ENCODE data around the gene ABRAXAS1. TPM values are rescaled to one million over a fixed set of nuclear protein-coding genes. Genes with fewer than 3 reads are reported as not detected.
A peak's percentile ranks its signal among the peaks of the same experiment; 100 is the strongest.

The ABRAXAS1 gene
- total RNA-seq (2012; rRNA removed) = 8.4 and 12.2 TPM in 2 replicates
- polyA plus RNA-seq (2012; rRNA removed) = 3.8 and 4.1 TPM in 2 replicates
- 0.70 and 0.81 TPM in 2 replicates for polyA plus RNA-seq (2012; cell fraction: cytosol; rRNA removed)
- polyA plus RNA-seq (2012; cell fraction: nucleus; rRNA removed; ENCODE audit: low replicate concordance) = 0.71 and 4.5 TPM in 2 replicates
- Bru-seq, nascent RNA = percentile 61 among the genes with signal in this experiment
- BruChase-seq, experiment 1, labeled RNA remaining after a 6-hour chase = percentile 68 among the genes with signal in this experiment
- percentile 68 among the genes with signal in this experiment for BruChase-seq, experiment 2, labeled RNA remaining after a 2-hour chase
- long read RNA-seq, full-length matches to known transcripts = 15 of 23 reads
- long read RNA-seq, partial matches to known transcripts = 1 of 23 reads
- long read RNA-seq, other reads (novel, unspliced or antisense) = 7 of 23 reads

DNA sequence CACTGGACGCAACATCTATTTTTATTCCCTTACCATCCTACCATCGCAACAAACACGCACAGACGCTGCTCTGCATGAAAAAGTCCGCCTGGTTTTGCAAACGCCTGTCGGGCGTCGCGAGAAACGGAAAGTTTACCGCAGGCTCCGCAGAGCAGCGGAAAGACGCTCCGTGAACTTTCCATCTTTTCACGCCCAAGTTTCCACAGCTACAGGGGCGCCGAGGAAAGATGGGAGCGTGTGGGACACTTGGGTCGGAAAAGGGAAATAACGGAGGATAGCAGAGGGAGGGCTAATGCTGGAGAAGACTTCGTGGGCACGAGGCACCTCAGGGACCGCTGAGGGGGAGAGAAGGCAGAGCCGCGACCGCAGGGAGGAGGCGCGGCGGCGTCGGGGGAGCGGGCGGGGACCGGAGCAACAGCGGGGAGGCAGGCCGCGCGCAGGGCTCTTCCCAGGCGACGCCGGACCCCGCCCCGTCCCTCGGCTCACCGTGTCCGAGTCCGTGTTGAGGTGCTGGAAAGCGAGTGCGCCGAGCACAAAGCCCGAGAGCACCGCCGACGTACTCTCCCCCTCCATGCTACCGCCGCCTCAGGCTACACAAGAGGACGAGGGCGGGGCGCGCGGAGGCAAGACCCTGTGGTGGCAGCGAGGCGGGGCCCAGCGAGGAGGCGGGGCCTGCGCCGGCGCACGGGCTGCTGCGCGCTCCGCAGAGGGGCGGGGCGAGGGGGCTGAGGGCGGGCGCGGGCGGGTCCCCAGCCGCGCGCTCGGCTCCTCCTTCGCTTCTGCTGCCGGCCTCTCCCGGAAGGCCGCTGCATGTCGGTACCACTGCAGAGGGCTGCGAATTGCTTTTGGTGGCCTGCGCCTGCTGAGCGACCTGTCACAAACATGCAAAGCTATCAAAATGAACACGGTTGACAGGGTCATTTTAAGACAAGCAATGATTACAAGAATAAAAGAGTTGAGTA, at the start of gene ABRAXAS1:
Gene ABRAXAS1 (minus strand): TSS at position 601 of the 962 bp plus-strand sequence. CDS start 28 bp downstream, at position 573.
- Histone ChIP-seq H3K27ac (ENCODE audit: insufficient read depth, low read length) (peak within 1 kb of the TSS; percentile 80), H2AFZ (replicated peaks; ENCODE audit: low read length, poor library complexity) (peak within 1 kb of the TSS; percentile 89), H3K4ac (ENCODE audit: low read depth, low read length) (peak within 1 kb of the TSS; percentile 74), H2BK15ac (ENCODE audit: low read depth, low read length) (no peak within 1 kb of the TSS), H3K9me3 (ENCODE audit: control insufficient read depth, insufficient read depth, low read length) (no peaks in the 10 kb centered on the region), H3K4me2 (ENCODE audit: low read depth, low read length) (peak within 1 kb of the TSS; percentile 88), H3K9ac (ENCODE audit: low read depth, low read length) (peak within 1 kb of the TSS; percentile 76), H3K79me1 (ENCODE audit: low read depth in 1 of 2, low read length in 2 of 2) (peaks cover 4 to 17% of the 10 kb centered on the region in 2 experiments; a peak in 3 of 4 replicates), H2BK20ac (ENCODE audit: low read depth, low read length) (no peak within 1 kb of the TSS), H3K9me1 (ENCODE audit: insufficient read depth, low read length) (no peaks in the 10 kb centered on the region), H4K91ac (ENCODE audit: insufficient read depth, low read depth, low read length) (peak within 1 kb of the TSS; percentile 55), H2BK120ac (ENCODE audit: low read depth, low read length) (peak within 1 kb of the TSS; percentile 39), H2AK5ac (ENCODE audit: low read depth, low read length) (no peak within 1 kb of the TSS), H2AK9ac (replicated peaks; ENCODE audit: low read depth, low read length, poor library complexity) (peak within 1 kb of the TSS; percentile 90), H3K14ac (replicated peaks; ENCODE audit: low read depth, low read length) (peak within 1 kb of the TSS; percentile 72), H4K8ac (ENCODE audit: low read depth in 2 of 2, low read length in 2 of 2) (peak within 1 kb of the TSS; percentile 97 to 99), H4K5ac (ENCODE audit: low read depth, low read length) (peak within 1 kb of the TSS; percentile 80), H4K20me1 (ENCODE audit: insufficient read depth, low read length) (no peaks in the 10 kb centered on the region), H3K27me3 (ENCODE audit: control insufficient read depth, insufficient read depth, low read length) (no peaks in the 10 kb centered on the region), H3K4me1 (ENCODE audit: control insufficient read depth, insufficient read depth, low read length) (no peaks in the 10 kb centered on the region), H3K23ac (ENCODE audit: low read depth, low read length) (peak within 1 kb of the TSS; percentile 66), H2BK5ac (ENCODE audit: low read depth, low read length, poor library complexity, severe bottlenecking) (peak within 1 kb of the TSS; percentile 40), H3K56ac (ENCODE audit: extremely low read depth, insufficient read depth, low read length) (peak within 1 kb of the TSS; percentile 40; the same call in 1 of the 2 replicates), H3K36me3 (ENCODE audit: control insufficient read depth, insufficient read depth, low read length) (0 out of 2 replicates have a peak, but pooled peaks cover under 1% of the 10 kb centered on the region), H3K18ac (ENCODE audit: low read depth, low read length) (peak within 1 kb of the TSS; percentile 48), H3K4me3 (ENCODE audit: insufficient read depth, low read depth, low read length) (peak within 1 kb of the TSS; percentile 83)
- DNase-seq = peak; percentile 86
- peak; percentile 99 for ATAC-seq (ENCODE audit: low read depth)
- dilution Hi-C loops (cut with HindIII; ENCODE audit: low sequenced_read_pairs, unreplicated experiment) (no loop called here), in situ Hi-C loops (cut with MboI; ENCODE audit: low sequenced_read_pairs) (no loop called here), intact Hi-C loops (cut with micrococcal nuclease) (no loop called here)
- ChIA-PET POLR2A (ENCODE audit: unreplicated experiment) (interaction anchor here (0.8 kb wide), 1 partner anchor 9 kb away, joined by 3 read pairs; no protein-coding TSS in a partner anchor), CTCF (interaction anchor here (1.4 kb wide), 1 partner anchor 155 kb away, joined by 3 read pairs; no protein-coding TSS in a partner anchor)
- TF ChIP-seq POLR2A (IDR thresholded peaks at IDR 0.05; ENCODE audit: low read depth, low read length) (peak; percentile 49; the same call in 1 of the 2 replicates), BHLHE40 (IDR thresholded peaks at IDR 0.05; ENCODE audit: low read depth, low read length) (0 out of 2 replicates have a peak, but pooled peaks have one; percentile 25), MXI1 (IDR thresholded peaks at IDR 0.05; ENCODE audit: borderline replicate concordance, low read depth, low read length) (no peak), CEBPB (IDR thresholded peaks at IDR 0.05; ENCODE audit: low read depth, low read length) (no peak), NFE2L2 (IDR thresholded peaks at IDR 0.05; ENCODE audit: low read depth, low read length) (no peak), MAZ (IDR thresholded peaks at IDR 0.05; ENCODE audit: borderline replicate concordance, low read depth, low read length) (peak; percentile 83; the same call in 1 of the 2 replicates)
- 2% methylated on average over 35 of the region's 93 CpGs; no CpG with 5 or more reads in 1 of the 2 experiments for WGBS, 2 experiments (ENCODE audit: extremely low coverage in 2 of 2, insufficient read length in 1 of 2)
- no TSS peak for BruUV-seq (replicated peaks)
